IPS-18a (cell line): ENCODE measurements around the gene ATP8B1.

Source experiments
- H3K27ac ChIP-seq: one replicate; pipeline ENCODE4 v1.5.1; 2013; ENCODE audit warnings: low read length
- H3K27me3 ChIP-seq: one replicate; pipeline ENCODE4 v1.6.1; 2013; ENCODE audit warnings: mild to moderate bottlenecking, low read length; ENCODE audit not compliant: control insufficient read depth, insufficient read depth
- H3K36me3 ChIP-seq: one replicate; pipeline ENCODE4 v1.6.1; 2013; ENCODE audit warnings: low read depth, low read length; ENCODE audit not compliant: control insufficient read depth
- H3K4me1 ChIP-seq: one replicate; pipeline ENCODE4 v1.6.1; 2013; ENCODE audit warnings: low read depth, low read length; ENCODE audit not compliant: control insufficient read depth
- H3K4me3 ChIP-seq: one replicate; pipeline ENCODE4 v1.5.1; 2013; ENCODE audit warnings: low read length
- H3K9ac ChIP-seq: one replicate; pipeline ENCODE4 v1.6.1; 2013; ENCODE audit warnings: mild to moderate bottlenecking, low read length, moderate library complexity
- H3K9me3 ChIP-seq: one replicate; pipeline ENCODE4 v1.6.1; 2013; ENCODE audit warnings: low read depth, low read length; ENCODE audit not compliant: control insufficient read depth

The ATP8B1 gene

GRCh38 chr18:57705011-57705410 lies 98.1 kb downstream of the ATP8B1 start:
- Histone ChIP-seq H3K9me3 (no peaks in the 10 kb centered on the region), H3K4me3 (no peak overlapping the region), H3K36me3 (no peaks in the 10 kb centered on the region), H3K9ac (no peak overlapping the region), H3K27ac (no peak overlapping the region), H3K4me1 (no peaks in the 10 kb centered on the region), H3K27me3 (no peaks in the 10 kb centered on the region)

GRCh38 chr18:57698571-57699276 lies 104.4 kb downstream of the ATP8B1 start:
- Histone ChIP-seq H3K4me3 (no peak overlapping the region), H3K4me1 (no peaks in the 10 kb centered on the region), H3K9ac (no peak overlapping the region), H3K36me3 (no peaks in the 10 kb centered on the region), H3K27me3 (no peaks in the 10 kb centered on the region), H3K9me3 (no peaks in the 10 kb centered on the region), H3K27ac (no peak overlapping the region)

- Histone ChIP-seq H3K9ac (no peak overlapping the region), H3K27ac (no peak overlapping the region)
These were observed 105.7 kb downstream of the ATP8B1 start for GRCh38 chr18:57697426-57697825.

DNA sequence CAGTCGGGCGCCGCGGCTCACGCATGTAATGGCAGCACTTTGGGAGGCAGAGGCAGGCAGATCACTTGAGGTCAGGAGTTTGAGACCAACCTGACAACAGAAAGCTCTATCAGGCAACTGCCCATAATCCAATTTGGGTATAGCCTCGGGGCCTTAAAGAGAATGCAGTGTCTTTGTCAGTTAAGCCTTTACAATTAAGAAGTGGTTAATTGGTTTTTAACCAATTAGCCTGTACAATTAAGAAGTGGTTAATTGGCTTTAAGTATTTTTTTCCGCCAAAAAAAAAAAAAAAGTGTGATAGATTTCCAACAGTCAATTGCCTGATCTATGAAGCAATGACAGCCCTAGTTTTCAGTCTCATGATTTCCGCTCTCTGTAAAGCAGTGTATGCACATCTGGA lies 106.8 kb downstream of the ATP8B1 start:
- Histone ChIP-seq H3K27me3 (no peaks in the 10 kb centered on the region), H3K27ac (no peak overlapping the region), H3K4me1 (no peaks in the 10 kb centered on the region), H3K36me3 (no peaks in the 10 kb centered on the region), H3K9ac (no peak overlapping the region), H3K4me3 (no peak overlapping the region), H3K9me3 (no peaks in the 10 kb centered on the region)

More at GRCh38 chr18:57697426-57697825, 105.7 kb downstream of the ATP8B1 start:
- H3K9me3 ChIP-seq = no peaks in the 10 kb centered on the region
- H3K36me3 ChIP-seq = no peaks in the 10 kb centered on the region
- H3K4me1 ChIP-seq = no peaks in the 10 kb centered on the region
- H3K27me3 ChIP-seq = no peaks in the 10 kb centered on the region
- H3K4me3 ChIP-seq = no peak overlapping the region

DNA sequence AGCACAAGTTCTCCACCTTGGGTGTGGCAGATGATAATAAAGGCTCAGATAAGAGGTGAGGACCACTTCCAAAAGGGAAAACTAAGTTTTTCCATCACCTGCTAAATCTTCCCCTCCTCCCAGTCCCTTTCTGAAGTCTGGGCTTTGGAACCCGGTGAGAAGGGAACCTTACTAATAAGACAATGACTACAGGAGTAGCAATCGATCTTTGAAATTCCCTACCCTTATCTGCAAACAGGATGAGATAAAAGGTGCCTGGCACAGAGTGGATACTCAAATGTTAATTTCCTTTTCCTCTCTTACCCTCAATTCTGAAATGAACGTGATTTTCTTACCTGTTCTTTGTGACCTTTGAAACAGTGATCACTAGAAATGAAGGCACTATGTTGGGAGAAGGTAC lies 111.8 kb downstream of the ATP8B1 start:
- no peaks in the 10 kb centered on the region for H3K9me3 ChIP-seq
- no peak overlapping the region for H3K9ac ChIP-seq
- no peak overlapping the region for H3K27ac ChIP-seq
- H3K4me3 ChIP-seq = no peak overlapping the region
- H3K4me1 ChIP-seq = no peaks in the 10 kb centered on the region
- H3K27me3 ChIP-seq = no peaks in the 10 kb centered on the region
- no peaks in the 10 kb centered on the region for H3K36me3 ChIP-seq

DNA sequence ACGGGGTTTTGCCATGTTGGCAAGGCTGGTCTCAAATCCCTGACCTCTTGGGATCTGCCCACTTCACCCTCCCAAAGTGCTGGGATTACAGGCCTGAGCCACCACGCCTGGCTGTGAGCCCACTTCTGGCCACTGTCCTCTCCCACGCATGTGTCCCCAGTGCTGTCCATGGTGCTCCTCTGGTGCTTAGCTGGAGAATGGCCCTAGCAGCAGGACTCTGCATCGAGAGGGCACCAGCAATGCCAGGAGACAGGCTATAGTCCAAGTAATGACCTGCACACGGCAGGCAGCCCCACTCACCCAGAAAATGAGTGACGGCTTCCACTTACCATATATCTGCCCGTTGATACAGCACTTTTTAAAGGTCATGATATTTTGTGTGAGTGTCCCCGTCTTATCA lies 115.1 kb downstream of the ATP8B1 start:
- H3K27me3 ChIP-seq = no peaks in the 10 kb centered on the region
- no peaks in the 10 kb centered on the region for H3K36me3 ChIP-seq
- no peak overlapping the region for H3K27ac ChIP-seq
- H3K4me1 ChIP-seq = no peaks in the 10 kb centered on the region
- H3K9ac ChIP-seq = no peak overlapping the region
- no peaks in the 10 kb centered on the region for H3K9me3 ChIP-seq
- no peak overlapping the region for H3K4me3 ChIP-seq

DNA sequence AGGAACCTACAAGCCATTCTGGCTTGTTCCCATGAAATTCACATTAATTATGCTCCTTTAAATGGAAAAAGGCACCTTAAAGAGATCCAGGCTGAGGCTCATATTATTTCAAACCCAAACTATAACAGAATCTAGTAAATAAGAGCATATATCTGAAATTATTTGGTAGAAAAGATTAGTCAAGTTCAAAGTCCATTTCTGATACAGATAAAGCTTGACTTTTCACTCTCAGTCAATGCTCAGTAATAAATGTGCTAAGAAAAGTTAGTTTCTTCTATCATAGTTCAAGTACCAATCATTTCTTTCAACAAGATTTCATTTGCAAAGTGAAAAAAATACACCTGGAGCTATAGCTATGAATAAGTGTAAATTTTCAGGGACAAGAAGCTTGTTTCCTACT lies 119.6 kb downstream of the ATP8B1 start:
- no peak overlapping the region for H3K4me3 ChIP-seq
- no peaks in the 10 kb centered on the region for H3K9me3 ChIP-seq
- H3K4me1 ChIP-seq = no peaks in the 10 kb centered on the region
- no peak overlapping the region for H3K27ac ChIP-seq
- H3K27me3 ChIP-seq = no peaks in the 10 kb centered on the region
- H3K36me3 ChIP-seq = no peaks in the 10 kb centered on the region
- no peak overlapping the region for H3K9ac ChIP-seq

DNA sequence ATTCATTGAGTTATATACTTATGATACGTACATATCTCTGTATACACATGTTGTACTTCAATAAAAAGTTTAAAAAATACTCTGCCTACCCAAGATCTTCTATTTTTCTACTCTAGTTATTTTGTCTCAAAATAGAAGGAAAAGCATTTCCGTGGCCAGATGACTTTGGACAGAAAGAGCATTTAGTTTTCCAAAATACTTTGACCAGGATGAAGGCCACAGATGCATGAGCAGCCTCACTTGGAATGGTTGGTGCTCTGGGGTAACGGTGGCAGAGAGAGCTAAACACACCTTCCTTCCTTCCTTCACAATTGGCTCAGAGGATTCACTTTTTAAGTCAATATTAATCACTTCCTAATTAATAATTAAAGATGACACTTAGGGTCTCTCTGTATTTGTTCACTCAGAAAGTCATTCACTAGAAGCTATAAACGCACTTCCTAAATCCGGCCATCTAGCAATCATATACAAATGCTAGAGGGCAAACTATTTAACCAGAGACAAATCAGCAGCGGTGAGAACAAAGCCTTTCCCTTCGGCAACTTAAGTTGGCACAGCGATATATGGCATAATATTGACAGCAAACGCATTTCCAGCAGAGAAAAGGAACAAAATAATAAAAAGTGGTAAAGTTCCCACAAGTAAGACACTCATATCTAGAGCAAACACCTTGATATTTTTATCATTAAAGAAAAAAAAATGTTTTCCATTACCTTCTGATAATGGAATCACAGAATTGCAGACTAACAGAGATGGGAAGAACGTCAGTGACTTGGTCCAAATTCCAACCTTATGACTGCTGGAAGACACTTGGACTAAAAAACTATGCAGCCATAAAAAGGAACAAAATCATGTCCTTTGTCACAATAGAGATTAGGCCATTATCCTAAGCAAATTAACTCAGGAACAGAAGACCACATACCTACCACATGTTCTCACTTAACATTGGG lies 125.6 kb downstream of the ATP8B1 start:
- Histone ChIP-seq H3K27ac (no peak overlapping the region), H3K4me3 (no peak overlapping the region), H3K4me1 (no peaks in the 10 kb centered on the region), H3K9me3 (peaks cover 3% of the 10 kb centered on the region), H3K9ac (no peak overlapping the region), H3K27me3 (no peaks in the 10 kb centered on the region), H3K36me3 (no peaks in the 10 kb centered on the region)

DNA sequence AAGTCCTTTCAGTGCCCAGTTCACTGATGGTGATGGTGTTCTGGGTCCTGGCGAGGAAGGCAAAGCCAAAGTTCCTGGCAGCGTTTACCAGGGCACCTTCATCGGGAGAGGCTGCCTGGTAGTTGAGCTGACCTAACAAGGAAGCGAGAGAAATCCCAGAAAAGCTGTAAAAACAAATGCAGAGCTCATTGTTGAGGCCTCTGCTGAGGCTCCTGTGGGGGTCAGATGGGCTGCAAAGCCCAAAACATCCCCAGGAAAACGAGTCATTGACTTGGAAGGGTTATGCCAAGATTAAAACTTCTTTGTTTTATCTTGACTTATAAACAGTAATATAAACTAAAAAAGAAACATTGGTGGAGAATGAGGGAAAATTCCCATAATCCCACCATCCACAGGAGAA lies 128.2 kb downstream of the ATP8B1 start:
- Histone ChIP-seq H3K9ac (no peak overlapping the region), H3K4me1 (no peaks in the 10 kb centered on the region), H3K4me3 (no peak overlapping the region), H3K27ac (no peak overlapping the region), H3K9me3 (peaks cover 3% of the 10 kb centered on the region), H3K27me3 (no peaks in the 10 kb centered on the region), H3K36me3 (no peaks in the 10 kb centered on the region)

DNA sequence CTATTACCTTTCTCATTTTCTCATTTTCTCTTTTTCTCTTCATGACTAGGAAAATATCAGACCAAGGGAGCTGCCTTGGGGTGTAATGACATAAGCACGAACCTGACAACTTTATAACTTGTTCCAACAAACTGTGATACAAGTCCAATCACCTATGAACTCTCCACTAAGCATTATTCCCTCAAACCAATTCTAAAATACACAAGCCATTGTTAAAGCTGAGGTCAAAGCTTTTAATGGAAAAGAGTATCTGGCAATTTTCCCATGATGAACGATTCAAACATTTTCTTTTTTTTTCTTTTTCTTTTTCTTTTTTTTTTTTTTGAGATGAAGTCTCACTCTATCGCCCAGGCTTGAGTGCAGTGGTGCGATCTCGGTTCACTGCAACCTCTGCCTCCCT lies 133.1 kb downstream of the ATP8B1 start:
- no peaks in the 10 kb centered on the region for H3K4me1 ChIP-seq
- H3K9me3 ChIP-seq = peaks cover 3% of the 10 kb centered on the region
- H3K36me3 ChIP-seq = no peaks in the 10 kb centered on the region
- no peak overlapping the region for H3K4me3 ChIP-seq
- H3K27me3 ChIP-seq = no peaks in the 10 kb centered on the region
- H3K9ac ChIP-seq = no peak overlapping the region
- no peak overlapping the region for H3K27ac ChIP-seq

- H3K27ac ChIP-seq = no peak overlapping the region
These were observed 135.1 kb downstream of the ATP8B1 start for GRCh38 chr18:57668021-57668420.

More at GRCh38 chr18:57668021-57668420, 135.1 kb downstream of the ATP8B1 start:
- H3K27me3 ChIP-seq = no peaks in the 10 kb centered on the region
- H3K4me1 ChIP-seq = no peaks in the 10 kb centered on the region
- H3K9ac ChIP-seq = no peak overlapping the region
- peaks cover 1% of the 10 kb centered on the region for H3K9me3 ChIP-seq
- H3K36me3 ChIP-seq = no peaks in the 10 kb centered on the region
- no peak overlapping the region for H3K4me3 ChIP-seq
